ENCODE results near the gene TNS1. TPM values are rescaled to one million over a fixed set of nuclear protein-coding genes. Genes with fewer than 3 reads are reported as not detected.
A peak's percentile ranks its signal among the peaks of the same experiment; 100 is the strongest.

Gene TNS1
- total and polyA plus RNA-seq, 2 experiments from 2014 or later = 81.6 to 99.3 TPM

DNA sequence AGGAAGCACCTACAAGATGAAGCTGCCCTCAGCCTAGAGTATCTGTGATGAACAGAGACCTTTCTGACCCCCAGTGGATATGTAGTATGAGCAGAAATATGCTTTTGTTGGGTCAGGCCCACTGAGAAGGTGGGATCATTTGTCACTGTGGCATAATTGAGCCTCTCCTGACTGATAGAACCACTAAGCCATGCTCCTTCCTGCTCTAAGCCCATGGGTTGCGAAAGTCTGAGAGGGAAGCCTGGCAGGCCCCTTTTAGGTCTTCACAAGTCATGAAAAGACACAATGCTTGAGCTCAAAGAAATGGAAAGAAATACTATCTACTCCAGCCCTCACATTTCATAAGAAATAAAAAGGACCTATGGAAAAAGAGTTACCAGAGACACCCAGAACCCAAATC is 127.7 kb downstream of the TNS1 start:
- Histone ChIP-seq H3K79me2 (ENCODE audit: insufficient read depth) (peaks cover 75% of the 10 kb centered on the region), H3K27me3 (replicated peaks; ENCODE audit: insufficient read depth) (no peaks in the 10 kb centered on the region), H3K4me1 (ENCODE audit: insufficient read depth) (peaks cover 19% of the 10 kb centered on the region), H2AFZ (no peak overlapping the region), H3F3A (ENCODE audit: insufficient read depth) (peaks cover 69% of the 10 kb centered on the region), H3K9ac (peak overlapping the region; percentile 64), H3K9me3 (ENCODE audit: low read depth) (no peaks in the 10 kb centered on the region), H4K20me1 (ENCODE audit: insufficient read depth) (no peaks in the 10 kb centered on the region), H3K27ac (peak overlapping the region; percentile 87), H3K9me2 (ENCODE audit: insufficient read depth) (no peaks in the 10 kb centered on the region), H3K4me3 (no peak overlapping the region), H3K36me3 (ENCODE audit: low read depth) (peaks cover 29% of the 10 kb centered on the region; the same call in 1 of the 2 replicates), H3K4me2 (ENCODE audit: unreplicated experiment) (no peak overlapping the region)
- WGBS, 2 experiments (ENCODE audit: low coverage in 1 of 2, low lambda C conversion rate in 2 of 2, missing lambda C conversion rate in 2 of 2) = 90 to 100% methylated on average over 1 of the region's 1 CpG
- peak; percentile 43 for DNase-seq
- TF ChIP-seq EZH2phosphoT487 (IDR thresholded peaks at IDR 0.05; ENCODE audit: insufficient read depth, low read depth) = no peak
- no peak for TF ChIP-seq EZH2 (IDR thresholded peaks at IDR 0.05; ENCODE audit: insufficient read depth, poor library complexity, severe bottlenecking)
- in situ Hi-C loops (cut with MboI) = no loop called here

- peaks cover 30% of the 10 kb centered on the region for H3K4me1 ChIP-seq (ENCODE audit: insufficient read depth)
- no peak overlapping the region for H3K4me3 ChIP-seq
- no peaks in the 10 kb centered on the region for H3K27me3 ChIP-seq (replicated peaks; ENCODE audit: insufficient read depth)
- peaks cover 75% of the 10 kb centered on the region for H3F3A ChIP-seq (ENCODE audit: insufficient read depth)
- H3K27ac ChIP-seq = no peak overlapping the region
- peaks cover 66% of the 10 kb centered on the region for H3K79me2 ChIP-seq (ENCODE audit: insufficient read depth)
- peaks cover 33% of the 10 kb centered on the region for H3K36me3 ChIP-seq (ENCODE audit: low read depth)
- no peak overlapping the region for H2AFZ ChIP-seq
- in situ Hi-C loops (cut with MboI) = no loop called here
- H3K9me3 ChIP-seq (ENCODE audit: low read depth) = no peaks in the 10 kb centered on the region
- H3K4me2 ChIP-seq (ENCODE audit: unreplicated experiment) = no peak overlapping the region
- H3K9ac ChIP-seq = no peak overlapping the region
- TF ChIP-seq EZH2 (IDR thresholded peaks at IDR 0.05; ENCODE audit: insufficient read depth, poor library complexity, severe bottlenecking) = no peak
- TF ChIP-seq EZH2phosphoT487 (IDR thresholded peaks at IDR 0.05; ENCODE audit: insufficient read depth, low read depth) = no peak
- 86 to 87% methylated on average over 7 to 8 of the region's 8 CpGs for WGBS, 2 experiments (ENCODE audit: low coverage in 1 of 2, low lambda C conversion rate in 2 of 2, missing lambda C conversion rate in 2 of 2)
- no peaks in the 10 kb centered on the region for H3K9me2 ChIP-seq (ENCODE audit: insufficient read depth)
- no peaks in the 10 kb centered on the region for H4K20me1 ChIP-seq (ENCODE audit: insufficient read depth)
- DNase-seq = no peak
Observed at GRCh38 chr2:217873371-217873770, 129.4 kb downstream of the TNS1 start.

DNA sequence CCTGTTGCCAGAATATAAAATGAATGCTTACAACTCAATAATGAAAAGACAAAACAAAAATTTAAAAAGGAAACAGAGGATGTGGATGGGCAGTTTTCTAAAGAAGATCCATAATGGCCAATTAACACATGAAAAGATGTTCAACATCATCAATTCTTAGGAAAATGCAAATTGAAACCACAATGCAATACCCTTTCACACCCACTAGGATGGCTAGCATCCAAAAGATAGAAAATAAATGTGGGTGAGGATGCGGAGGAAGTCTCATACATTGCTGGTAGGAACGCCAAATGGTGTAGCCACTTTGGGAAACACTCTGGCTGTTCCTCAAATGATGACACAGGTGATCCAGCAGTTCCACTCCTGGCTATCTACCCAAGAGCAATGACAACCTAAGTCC is 130.5 kb downstream of the TNS1 start:
- Histone ChIP-seq H3F3A (ENCODE audit: insufficient read depth) (peaks cover 74% of the 10 kb centered on the region), H3K79me2 (ENCODE audit: insufficient read depth) (peaks cover 69% of the 10 kb centered on the region), H3K9me3 (ENCODE audit: low read depth) (no peaks in the 10 kb centered on the region), H3K4me2 (ENCODE audit: unreplicated experiment) (no peak overlapping the region), H4K20me1 (ENCODE audit: insufficient read depth) (no peaks in the 10 kb centered on the region), H3K27me3 (replicated peaks; ENCODE audit: insufficient read depth) (no peaks in the 10 kb centered on the region), H3K4me3 (no peak overlapping the region), H3K27ac (no peak overlapping the region), H3K9me2 (ENCODE audit: insufficient read depth) (no peaks in the 10 kb centered on the region), H3K36me3 (ENCODE audit: low read depth) (peaks cover 42% of the 10 kb centered on the region), H2AFZ (no peak overlapping the region), H3K4me1 (ENCODE audit: insufficient read depth) (peaks cover 30% of the 10 kb centered on the region), H3K9ac (no peak overlapping the region)
- DNase-seq = no peak
- no peak for TF ChIP-seq EZH2 (IDR thresholded peaks at IDR 0.05; ENCODE audit: insufficient read depth, poor library complexity, severe bottlenecking)
- no peak for TF ChIP-seq EZH2phosphoT487 (IDR thresholded peaks at IDR 0.05; ENCODE audit: insufficient read depth, low read depth)
- 94 to 100% methylated on average over 2 of the region's 2 CpGs for WGBS, 2 experiments (ENCODE audit: low coverage in 1 of 2, low lambda C conversion rate in 2 of 2, missing lambda C conversion rate in 2 of 2)
- in situ Hi-C loops (cut with MboI) = no loop called here

- peaks cover 14% of the 10 kb centered on the region for H3K4me1 ChIP-seq (ENCODE audit: insufficient read depth)
- no peak for DNase-seq
Observed at GRCh38 chr2:217870528-217871011, 132.2 kb downstream of the TNS1 start.

More at GRCh38 chr2:217870528-217871011, 132.2 kb downstream of the TNS1 start:
- Histone ChIP-seq H3K9me2 (ENCODE audit: insufficient read depth) (no peaks in the 10 kb centered on the region), H3K36me3 (ENCODE audit: low read depth) (peaks cover 50% of the 10 kb centered on the region), H3K4me3 (no peak overlapping the region), H3K4me2 (ENCODE audit: unreplicated experiment) (no peak overlapping the region), H3F3A (ENCODE audit: insufficient read depth) (peaks cover 75% of the 10 kb centered on the region), H3K9ac (no peak overlapping the region), H3K9me3 (ENCODE audit: low read depth) (no peaks in the 10 kb centered on the region), H3K79me2 (ENCODE audit: insufficient read depth) (peaks cover 73% of the 10 kb centered on the region), H2AFZ (no peak overlapping the region), H4K20me1 (ENCODE audit: insufficient read depth) (no peaks in the 10 kb centered on the region), H3K27me3 (replicated peaks; ENCODE audit: insufficient read depth) (no peaks in the 10 kb centered on the region), H3K27ac (no peak overlapping the region)
- in situ Hi-C loops (cut with MboI) = no loop called here
- TF ChIP-seq EZH2phosphoT487 (IDR thresholded peaks at IDR 0.05; ENCODE audit: insufficient read depth, low read depth) (no peak), EZH2 (IDR thresholded peaks at IDR 0.05; ENCODE audit: insufficient read depth, poor library complexity, severe bottlenecking) (no peak)
- 83 to 85% methylated on average over 12 to 13 of the region's 13 CpGs for WGBS, 2 experiments (ENCODE audit: low coverage in 1 of 2, low lambda C conversion rate in 2 of 2, missing lambda C conversion rate in 2 of 2)

All from GM23248 (cell line).